ENCODE measurements around the gene LIFR.

- TF ChIP-seq POLR2A (IDR thresholded peaks at IDR 0.05) (peak; percentile 58 to 88 (median 87)), CTCF (IDR thresholded peaks at IDR 0.05) (peak in 1 of 7 experiments; percentile 14)
These were observed at the start of gene LIFR for GRCh38 chr5:38556599-38557307.

All from body of pancreas (tissue), 4 donors.